Endodermal cell (in vitro differentiated cells): ENCODE results near the gene RNF181. TPM values are rescaled to one million over a fixed set of nuclear protein-coding genes. Genes with fewer than 3 reads are reported as not detected.

Experiments used
- DNase-seq: peaks from one replicate; pipeline ENCODE4 v3.0.0-alpha.2; 2017
- H3K27ac ChIP-seq: 2 replicates; pipeline ENCODE4 v1.5.1; 2013; ENCODE audit warnings: mild to moderate bottlenecking, low read depth, low read length, moderate library complexity
- H3K27me3 ChIP-seq: 2 replicates; pipeline ENCODE4 v1.6.1; 2013; ENCODE audit warnings: mild to moderate bottlenecking, low read length, moderate library complexity; ENCODE audit not compliant: insufficient read depth, control insufficient read depth, poor library complexity, severe bottlenecking
- H3K36me3 ChIP-seq: 2 replicates; pipeline ENCODE4 v1.7.0; 2013; ENCODE audit warnings: mild to moderate bottlenecking, low read length, moderate library complexity; ENCODE audit not compliant: control insufficient read depth, insufficient read depth
- H3K4me1 ChIP-seq: one replicate; pipeline ENCODE4 v1.7.0; 2013; ENCODE audit warnings: low read length; ENCODE audit not compliant: control insufficient read depth, insufficient read depth
- H3K4me3 ChIP-seq: 2 replicates; pipeline ENCODE4 v1.5.1; 2013; ENCODE audit warnings: mild to moderate bottlenecking, low read length, moderate library complexity
- H3K9ac ChIP-seq: 2 replicates; pipeline ENCODE4 v1.6.1; 2013; ENCODE audit warnings: mild to moderate bottlenecking, low read length, moderate library complexity; ENCODE audit not compliant: poor library complexity, severe bottlenecking; ENCODE audit errors: extremely low read depth
- H3K9me3 ChIP-seq: 2 replicates; pipeline ENCODE4 v1.6.1; 2013; ENCODE audit warnings: mild to moderate bottlenecking, low read length, moderate library complexity; ENCODE audit not compliant: control insufficient read depth
- H3K27ac Mint-ChIP-seq: 2 replicates; pipeline ENCODE4 v1.8.0; 2020; ENCODE audit warnings: mixed read lengths
- H3K27me3 Mint-ChIP-seq: 2 replicates; pipeline ENCODE4 v1.8.0; 2021; ENCODE audit warnings: mild to moderate bottlenecking, mixed read lengths; ENCODE audit not compliant: insufficient read depth
- H3K36me3 Mint-ChIP-seq: 2 replicates; pipeline ENCODE4 v1.8.0; 2020; ENCODE audit warnings: low read depth, mixed read lengths
- H3K4me1 Mint-ChIP-seq: 2 replicates; pipeline ENCODE4 v1.8.0; 2020; ENCODE audit warnings: mixed read lengths
- H3K4me3 Mint-ChIP-seq: 2 replicates; pipeline ENCODE4 v1.8.0; 2020; ENCODE audit warnings: mild to moderate bottlenecking, moderate library complexity, mixed read lengths
- H3K9me3 Mint-ChIP-seq: 2 replicates; pipeline ENCODE4 v1.8.0; 2020; ENCODE audit warnings: mild to moderate bottlenecking, mixed read lengths
- WGBS, 2 experiments: methylation state at CpG; one replicate each; pipeline versions ENCODE4 v1.1.5 to v1.1.7; 2013; ENCODE audit warnings: missing lambda C conversion rate in 2 of 2, mixed read lengths in 1 of 2; ENCODE audit not compliant: insufficient coverage in 1 of 2, insufficient read length in 1 of 2; 5-methylcytosine and 5-hydroxymethylcytosine counted together
- total RNA-seq, 2 donors: library from RNA; stranded (reverse); fragmentation: NEBNext Ultra II Directional in 1 of 2; extraction: Animal tissue kit (Norgen Biotek cat#: 25700) in 1 of 2; gene quantifications; 2 replicates in 1 of 2; 3 replicates in 1 of 2; pipeline ENCODE4 v1.2.1, GENCODE V29; 2021
- TF ChIP-seq, protein P1 (sequence below): fragments of 200-600 bp; sonication (generic); conservative IDR thresholded peaks from 2 replicates; pipeline ENCODE4 v1.5.0; 2021; ENCODE audit warnings: antibody characterized with exemption, mild to moderate bottlenecking

The RNF181 gene
- total RNA-seq, 2 donors from 2014 or later = 113 to 118 TPM

- WGBS, 2 experiments = 100% methylated on average over 1 of the region's 1 CpG; no CpG with 5 or more reads in 1 of the 2 experiments
- H3K27me3 ChIP-seq = no peaks in the 10 kb centered on the region
- H3K9me3 ChIP-seq = no peaks in the 10 kb centered on the region
- H3K27ac ChIP-seq = no peak overlapping the region
- no peak overlapping the region for H3K9ac ChIP-seq
- no peak for DNase-seq
- no peaks in the 10 kb centered on the region for H3K9me3 Mint-ChIP-seq
- no peak overlapping the region for H3K4me3 ChIP-seq
- H3K4me3 Mint-ChIP-seq = no peak overlapping the region
- H3K4me1 Mint-ChIP-seq = peaks cover 40% of the 10 kb centered on the region
- peaks cover 23% of the 10 kb centered on the region for H3K36me3 Mint-ChIP-seq
- TF ChIP-seq, protein P1, sequence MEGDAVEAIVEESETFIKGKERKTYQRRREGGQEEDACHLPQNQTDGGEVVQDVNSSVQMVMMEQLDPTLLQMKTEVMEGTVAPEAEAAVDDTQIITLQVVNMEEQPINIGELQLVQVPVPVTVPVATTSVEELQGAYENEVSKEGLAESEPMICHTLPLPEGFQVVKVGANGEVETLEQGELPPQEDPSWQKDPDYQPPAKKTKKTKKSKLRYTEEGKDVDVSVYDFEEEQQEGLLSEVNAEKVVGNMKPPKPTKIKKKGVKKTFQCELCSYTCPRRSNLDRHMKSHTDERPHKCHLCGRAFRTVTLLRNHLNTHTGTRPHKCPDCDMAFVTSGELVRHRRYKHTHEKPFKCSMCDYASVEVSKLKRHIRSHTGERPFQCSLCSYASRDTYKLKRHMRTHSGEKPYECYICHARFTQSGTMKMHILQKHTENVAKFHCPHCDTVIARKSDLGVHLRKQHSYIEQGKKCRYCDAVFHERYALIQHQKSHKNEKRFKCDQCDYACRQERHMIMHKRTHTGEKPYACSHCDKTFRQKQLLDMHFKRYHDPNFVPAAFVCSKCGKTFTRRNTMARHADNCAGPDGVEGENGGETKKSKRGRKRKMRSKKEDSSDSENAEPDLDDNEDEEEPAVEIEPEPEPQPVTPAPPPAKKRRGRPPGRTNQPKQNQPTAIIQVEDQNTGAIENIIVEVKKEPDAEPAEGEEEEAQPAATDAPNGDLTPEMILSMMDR = no peak
- H3K27ac Mint-ChIP-seq = no peak overlapping the region
- H3K27me3 Mint-ChIP-seq = peaks cover 2% of the 10 kb centered on the region
- H3K4me1 ChIP-seq = peaks cover 10% of the 10 kb centered on the region
- H3K36me3 ChIP-seq = peaks cover 42% of the 10 kb centered on the region
Observed at GRCh38 chr2:85582492-85582891, 13.1 kb upstream of the RNF181 start.

- H3K4me3 Mint-ChIP-seq = peak overlapping the region; percentile 36
Observed at GRCh38 chr2:85583667-85584353, 11.7 kb upstream of the RNF181 start.

DNA sequence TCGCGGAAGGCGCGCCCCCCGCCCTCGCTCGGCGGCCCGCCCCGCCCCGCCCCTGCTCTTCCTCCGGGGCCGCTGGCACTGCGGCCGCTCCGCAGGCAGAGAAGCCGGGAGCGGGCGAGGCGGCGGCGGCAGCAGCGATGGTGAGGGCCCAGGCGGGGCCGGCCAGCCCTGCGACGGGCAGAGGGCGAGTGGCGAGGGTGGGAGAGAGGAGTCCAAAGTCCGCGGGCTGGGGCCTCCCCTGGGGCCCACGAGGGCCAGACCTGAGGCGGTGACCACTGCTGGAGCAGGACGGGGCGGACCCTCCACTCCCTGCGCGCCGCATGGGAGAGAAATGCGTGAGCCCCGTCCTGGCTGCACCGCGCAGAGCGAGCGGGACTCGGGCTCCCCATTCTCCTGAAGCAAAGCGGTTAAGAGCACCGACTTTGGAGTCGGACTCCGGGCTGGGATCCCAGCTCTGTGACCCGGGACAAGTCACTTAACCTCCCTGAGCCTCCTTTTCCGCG is 11.1 kb upstream of the RNF181 start, which contains the start of gene VAMP5:
Gene VAMP5, plus strand, starts transcription at position 78 of the 503 bp plus-strand sequence. Its CDS starts 60 bp downstream, at position 138.
- H3K4me3 Mint-ChIP-seq = peak within 1 kb of the TSS; percentile 36
- no peak within 1 kb of the TSS for H3K4me3 ChIP-seq
- H3K4me1 ChIP-seq = peaks cover 4% of the 10 kb centered on the region
- H3K4me1 Mint-ChIP-seq = peaks cover 24% of the 10 kb centered on the region
- H3K36me3 Mint-ChIP-seq = peaks cover 23% of the 10 kb centered on the region
- no peaks in the 10 kb centered on the region for H3K9me3 ChIP-seq
- no peak within 1 kb of the TSS for H3K27ac ChIP-seq
- TF ChIP-seq, protein P1 = no peak
- 72 to 84% methylated on average over 25 to 52 of the region's 52 CpGs for WGBS, 2 experiments
- H3K9ac ChIP-seq = no peak within 1 kb of the TSS
- H3K27me3 ChIP-seq = no peaks in the 10 kb centered on the region
- peaks cover 45% of the 10 kb centered on the region for H3K36me3 ChIP-seq
- H3K27me3 Mint-ChIP-seq = peaks cover 2% of the 10 kb centered on the region
- H3K9me3 Mint-ChIP-seq = no peaks in the 10 kb centered on the region
- peak within 1 kb of the TSS; percentile 70 for H3K27ac Mint-ChIP-seq
- no peak for DNase-seq

More at GRCh38 chr2:85583667-85584353, 11.7 kb upstream of the RNF181 start:
- peaks cover 23% of the 10 kb centered on the region for H3K36me3 Mint-ChIP-seq
- H3K9me3 Mint-ChIP-seq = no peaks in the 10 kb centered on the region
- TF ChIP-seq, protein P1 = no peak
- Histone ChIP-seq H3K27ac (no peak overlapping the region), H3K4me3 (no peak overlapping the region), H3K27me3 (no peaks in the 10 kb centered on the region), H3K9ac (no peak overlapping the region), H3K9me3 (no peaks in the 10 kb centered on the region), H3K4me1 (peaks cover 10% of the 10 kb centered on the region), H3K36me3 (peaks cover 42% of the 10 kb centered on the region)
- DNase-seq = no peak
- no peak overlapping the region for H3K27ac Mint-ChIP-seq
- 78 to 84% methylated on average over 14 to 16 of the region's 16 CpGs for WGBS, 2 experiments
- peaks cover 30% of the 10 kb centered on the region for H3K4me1 Mint-ChIP-seq
- H3K27me3 Mint-ChIP-seq = peaks cover 2% of the 10 kb centered on the region
